ENCODE measurements around the gene KCNH2.

The KCNH2 gene

GRCh38 chr7:150996376-150997074, 18.4 kb upstream of the KCNH2 start:
- DNase-seq (ENCODE audit: low read depth, low spot score): no peak

- no peak for DNase-seq (ENCODE audit: low read depth, low spot score)
Observed at GRCh38 chr7:150994838-150995510, 16.9 kb upstream of the KCNH2 start.

DNA sequence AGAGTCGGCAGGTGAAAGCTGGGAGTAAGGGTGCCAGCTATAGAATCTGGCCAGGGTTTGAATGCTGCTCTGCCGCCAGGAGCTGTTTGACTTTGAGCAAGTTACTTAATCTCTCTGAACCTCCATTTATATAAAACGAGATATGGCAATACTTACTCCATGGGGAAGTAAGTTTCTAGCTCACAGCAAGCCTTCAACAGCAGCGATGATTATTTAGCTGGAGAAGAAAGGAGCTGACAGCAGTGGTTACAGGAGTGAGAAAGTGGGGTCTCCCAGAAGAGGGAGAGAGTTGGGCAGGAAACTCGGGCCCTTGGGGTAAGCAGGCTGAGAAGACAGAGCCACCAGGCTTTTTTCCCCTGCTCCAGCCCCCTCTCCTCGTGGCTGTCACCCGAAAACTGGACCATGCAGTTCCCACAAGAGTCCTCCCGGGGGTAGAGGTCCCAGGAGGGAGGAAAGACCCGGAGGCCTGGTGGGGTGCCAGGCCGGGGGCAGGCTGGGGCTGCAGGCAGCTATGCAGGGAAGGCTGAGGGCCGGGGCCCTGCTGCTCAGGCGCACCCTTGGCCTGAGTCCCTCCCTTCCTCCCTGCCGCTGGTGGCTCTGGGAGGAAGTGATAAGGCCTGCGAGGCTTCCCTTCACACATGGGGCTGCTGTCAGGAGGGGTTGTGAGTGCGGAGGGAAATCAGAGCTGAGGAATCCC, 16.2 kb upstream of the KCNH2 start:
- no peak for DNase-seq (ENCODE audit: low read depth, low spot score)

GRCh38 chr7:150993511-150993910, 15.4 kb upstream of the KCNH2 start:
- no peak for DNase-seq (ENCODE audit: low read depth, low spot score)

DNA sequence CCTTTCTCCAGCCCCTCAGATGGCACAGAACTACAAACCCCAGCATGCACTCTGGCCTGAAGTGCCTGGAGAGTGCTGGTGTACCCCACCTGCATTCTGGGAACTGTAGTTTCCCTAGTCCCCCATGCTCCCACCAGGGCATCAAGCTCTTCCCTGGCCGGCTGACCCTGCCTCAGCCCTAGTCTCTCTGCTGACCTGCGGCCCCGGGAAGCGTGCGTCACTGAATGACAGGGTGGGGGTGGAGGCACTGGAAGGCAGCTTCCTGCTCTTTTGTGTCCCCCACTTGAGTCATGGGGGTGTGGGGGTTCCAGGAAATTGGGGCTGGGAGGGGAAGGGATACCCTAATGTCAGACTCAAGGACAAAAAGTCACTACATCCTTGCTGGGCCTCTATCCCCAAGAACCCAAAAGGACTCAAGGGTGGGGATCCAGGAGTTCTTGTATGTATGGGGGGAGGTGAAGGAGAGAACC, 14.7 kb upstream of the KCNH2 start:
- DNase-seq (ENCODE audit: low read depth, low spot score): no peak

GRCh38 chr7:150992051-150992640, 14.0 kb upstream of the KCNH2 start:
- DNase-seq (ENCODE audit: low read depth, low spot score): no peak

GRCh38 chr7:150990416-150991186, 12.5 kb upstream of the KCNH2 start, which contains the start of gene NOS3:
Gene NOS3, plus strand, starts transcription at chr7:150991017. Its CDS starts 2,787 bp downstream, at chr7:150993804.
- DNase-seq (ENCODE audit: low read depth, low spot score): no peak

GRCh38 chr7:150989456-150989855, 11.3 kb upstream of the KCNH2 start:
- DNase-seq (ENCODE audit: low read depth, low spot score): no peak

DNA sequence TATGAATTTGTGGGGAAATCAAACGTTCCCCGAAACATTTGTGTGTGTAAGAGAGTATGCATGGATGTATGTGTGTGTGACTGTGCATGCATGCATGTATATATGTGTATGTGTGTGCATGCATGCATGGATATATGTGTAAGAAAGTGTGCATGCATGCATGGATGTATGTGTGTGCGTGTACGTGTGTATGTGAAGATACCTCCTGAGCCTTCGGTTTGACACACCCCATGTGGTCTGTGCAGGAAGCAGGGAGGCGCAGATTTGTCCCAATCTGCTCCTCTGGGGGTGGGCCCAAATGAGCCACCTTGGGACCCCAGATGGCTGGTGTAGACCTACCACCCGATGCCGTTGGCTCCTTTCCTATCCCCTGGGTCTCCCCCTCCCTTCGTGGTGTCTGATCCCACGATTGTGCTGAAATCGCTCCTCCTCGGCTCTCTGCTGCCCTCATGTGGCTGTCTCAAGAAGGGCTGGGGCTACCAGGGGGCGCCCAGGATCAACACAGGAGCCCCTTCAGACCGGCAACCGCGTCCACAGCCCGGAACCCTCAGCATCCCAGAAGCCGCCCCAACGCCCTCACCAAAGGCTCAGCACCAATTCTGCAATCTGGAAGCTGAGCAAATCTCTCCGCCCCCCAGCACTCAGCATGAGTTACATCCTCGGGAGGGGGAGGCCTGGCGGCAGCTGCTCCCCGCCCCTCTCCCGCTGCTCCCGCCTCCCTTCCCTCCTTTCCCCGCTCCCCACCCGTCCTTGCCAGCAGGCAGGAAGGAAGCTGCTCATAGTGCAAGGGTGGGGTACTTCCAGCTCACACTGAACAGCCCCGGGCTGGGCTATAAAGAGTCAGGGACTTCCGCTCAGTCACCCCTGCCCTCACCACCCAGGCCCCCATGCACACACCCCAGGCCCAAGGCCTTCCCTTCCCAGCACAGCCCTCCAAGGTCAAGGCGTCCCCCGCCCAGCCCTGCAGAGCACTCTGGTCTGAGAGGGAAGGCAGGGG, 10.4 kb upstream of the KCNH2 start:
- no peak for DNase-seq (ENCODE audit: low read depth, low spot score)

DNA sequence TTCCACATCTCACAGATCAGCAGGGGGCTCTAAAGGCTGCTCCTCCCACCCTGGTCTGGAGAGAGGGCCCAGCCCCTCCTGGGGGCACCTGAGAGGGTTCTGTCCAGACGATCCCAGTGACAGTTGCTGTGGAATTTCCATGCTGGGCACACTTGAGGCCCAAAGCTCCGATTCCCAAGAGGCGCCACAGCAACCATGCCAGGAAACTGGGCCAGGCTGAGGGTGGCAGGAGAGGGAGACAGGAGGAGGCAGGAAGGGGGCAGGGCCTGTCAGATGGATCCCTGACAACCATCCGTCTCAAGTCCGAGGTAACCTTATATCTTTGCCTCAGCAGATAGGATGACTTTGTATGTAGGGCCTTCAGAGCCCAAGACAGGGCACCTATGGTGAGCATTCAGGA, 8.4 kb upstream of the KCNH2 start:
- DNase-seq (ENCODE audit: low read depth, low spot score): no peak

- DNase-seq (ENCODE audit: low read depth, low spot score): no peak
Observed at GRCh38 chr7:150986099-150986512, 8.0 kb upstream of the KCNH2 start.

DNA sequence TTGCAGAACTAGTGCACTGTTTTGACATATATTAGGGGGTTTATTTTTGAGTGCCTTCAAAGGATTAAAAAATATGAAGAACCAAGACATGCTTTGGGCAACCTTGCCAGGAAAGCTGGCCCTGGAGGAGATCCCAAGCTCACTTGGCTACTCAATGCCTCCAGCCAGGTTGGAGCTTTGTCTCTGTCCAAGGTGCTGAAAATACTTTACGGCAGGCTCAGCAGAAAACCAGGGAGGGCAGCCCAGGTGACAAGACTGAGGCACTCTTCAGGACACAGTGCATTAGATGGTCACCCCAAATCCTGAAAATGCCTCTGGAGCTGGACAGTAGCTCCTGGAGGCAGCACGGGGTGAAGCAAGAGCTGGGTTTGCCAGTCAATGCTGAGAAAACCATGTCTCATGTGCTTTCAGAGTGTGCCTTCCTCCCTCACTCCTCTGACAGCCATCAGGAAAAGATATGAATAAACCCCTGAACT, 5.8 kb upstream of the KCNH2 start:
- DNase-seq (ENCODE audit: low read depth, low spot score): no peak

- DNase-seq (ENCODE audit: low read depth, low spot score): no peak
Observed at GRCh38 chr7:150982351-150982750, 4.2 kb upstream of the KCNH2 start.

DNA sequence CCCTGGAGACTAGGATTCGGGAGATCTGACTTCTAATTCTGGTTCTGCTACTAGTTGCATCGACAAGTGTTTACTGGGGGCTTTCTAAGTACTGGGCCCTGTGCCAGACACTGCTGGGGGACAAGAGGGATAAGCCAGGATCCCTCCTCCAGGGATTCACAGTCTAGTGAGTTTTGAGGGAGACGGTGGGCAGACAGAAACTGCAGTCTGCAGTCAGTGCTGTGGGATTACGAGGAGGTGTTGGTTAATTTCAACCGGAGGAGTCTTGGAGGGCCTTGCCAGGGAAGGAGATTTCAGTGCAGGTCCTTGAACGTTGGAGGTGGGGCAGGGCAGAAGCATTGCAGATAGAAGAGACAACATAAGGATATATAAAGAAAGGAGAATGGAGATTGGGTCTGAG, 3.5 kb upstream of the KCNH2 start:
- DNase-seq (ENCODE audit: low read depth, low spot score): no peak

DNA sequence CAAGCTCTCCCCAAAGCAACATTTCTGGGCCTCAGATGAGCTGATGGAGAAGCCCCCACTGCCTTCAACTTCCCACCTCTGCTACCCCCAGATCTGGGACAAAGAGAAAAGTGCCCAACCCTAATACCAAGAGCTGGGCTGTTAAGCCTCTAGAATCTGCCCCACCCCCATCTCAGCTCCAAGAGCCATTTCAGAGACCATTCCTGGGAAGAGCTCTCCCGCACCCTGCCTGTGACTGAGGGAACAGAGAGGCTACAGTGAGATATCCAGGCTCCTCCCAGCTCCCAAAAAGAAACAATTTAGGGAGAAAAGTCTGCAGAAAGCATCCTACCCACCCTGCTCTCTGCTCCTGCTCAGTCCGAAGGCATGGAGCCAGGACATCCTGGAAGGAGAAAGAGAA, 2.5 kb upstream of the KCNH2 start:
- DNase-seq (ENCODE audit: low read depth, low spot score): no peak

DNA sequence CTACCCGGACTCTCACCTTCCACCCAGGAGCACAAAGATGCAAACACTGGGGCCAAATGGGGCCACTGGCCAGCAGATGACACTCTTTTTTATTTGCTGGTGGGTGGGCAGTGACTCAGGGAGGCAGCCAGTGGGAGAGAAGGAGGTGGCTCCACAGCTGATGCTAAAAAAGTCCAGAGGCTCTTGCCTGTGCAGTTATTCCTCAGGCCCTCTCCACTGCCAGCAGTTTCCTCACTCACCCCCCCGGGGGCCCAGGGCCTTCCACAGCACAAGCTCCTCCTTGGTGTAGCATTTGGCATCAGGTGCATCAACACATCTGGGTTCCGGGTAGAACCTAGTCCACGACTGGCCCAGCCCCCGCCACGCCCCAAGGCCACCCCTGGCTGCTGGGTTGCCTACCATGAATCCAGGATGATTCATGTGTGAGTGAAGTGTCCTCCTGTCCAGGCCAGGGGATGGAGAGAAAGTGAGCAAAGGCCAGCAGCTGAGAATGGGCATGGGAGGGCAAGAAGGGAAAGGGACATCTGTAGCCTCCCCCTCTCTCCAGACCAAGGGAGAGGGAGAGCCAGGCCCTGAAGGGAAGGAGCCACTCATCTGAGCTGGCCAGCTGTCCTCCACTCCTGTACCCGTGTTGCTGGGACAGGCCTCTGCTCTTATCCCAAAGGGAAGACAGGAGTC, 1.7 kb upstream of the KCNH2 start:
- DNase-seq (ENCODE audit: low read depth, low spot score): no peak

DNA sequence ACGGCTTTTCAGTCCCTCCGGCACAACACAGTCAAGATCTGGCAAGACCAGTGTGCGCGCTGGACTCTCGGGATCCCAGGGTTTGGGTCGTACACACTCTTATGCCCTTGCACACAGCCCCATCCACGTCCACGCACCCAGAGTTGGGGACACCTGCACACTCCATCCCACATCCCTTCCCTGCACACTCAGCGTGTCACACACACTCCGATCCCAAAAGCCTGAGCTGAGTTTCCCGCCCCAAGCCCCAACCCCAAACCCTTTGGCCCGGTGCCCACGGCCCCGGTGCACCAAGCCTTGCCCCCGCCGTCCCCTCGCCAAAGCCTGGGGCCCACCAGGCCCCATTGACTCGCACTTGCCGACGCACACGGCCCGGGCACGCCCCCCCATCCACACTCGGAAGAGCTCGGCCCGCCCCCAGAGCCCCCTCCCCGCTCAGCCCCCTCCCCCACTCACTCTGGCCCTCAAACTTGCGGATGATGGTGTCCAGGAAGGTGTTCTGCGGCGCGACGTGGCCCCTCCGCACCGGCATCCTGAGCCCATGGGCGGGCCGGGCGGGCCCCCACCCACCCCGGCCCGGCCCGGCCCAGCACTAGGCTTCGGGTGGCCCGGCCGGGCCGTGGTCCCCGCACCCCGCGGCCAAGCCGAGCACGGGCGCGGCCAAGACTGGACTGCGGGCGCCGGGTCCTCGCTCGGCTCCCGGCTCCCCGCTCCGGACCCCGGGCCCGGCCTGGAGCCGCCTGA, 567 bp downstream of the KCNH2 start:
- no peak for DNase-seq (ENCODE audit: low read depth, low spot score)

DNA sequence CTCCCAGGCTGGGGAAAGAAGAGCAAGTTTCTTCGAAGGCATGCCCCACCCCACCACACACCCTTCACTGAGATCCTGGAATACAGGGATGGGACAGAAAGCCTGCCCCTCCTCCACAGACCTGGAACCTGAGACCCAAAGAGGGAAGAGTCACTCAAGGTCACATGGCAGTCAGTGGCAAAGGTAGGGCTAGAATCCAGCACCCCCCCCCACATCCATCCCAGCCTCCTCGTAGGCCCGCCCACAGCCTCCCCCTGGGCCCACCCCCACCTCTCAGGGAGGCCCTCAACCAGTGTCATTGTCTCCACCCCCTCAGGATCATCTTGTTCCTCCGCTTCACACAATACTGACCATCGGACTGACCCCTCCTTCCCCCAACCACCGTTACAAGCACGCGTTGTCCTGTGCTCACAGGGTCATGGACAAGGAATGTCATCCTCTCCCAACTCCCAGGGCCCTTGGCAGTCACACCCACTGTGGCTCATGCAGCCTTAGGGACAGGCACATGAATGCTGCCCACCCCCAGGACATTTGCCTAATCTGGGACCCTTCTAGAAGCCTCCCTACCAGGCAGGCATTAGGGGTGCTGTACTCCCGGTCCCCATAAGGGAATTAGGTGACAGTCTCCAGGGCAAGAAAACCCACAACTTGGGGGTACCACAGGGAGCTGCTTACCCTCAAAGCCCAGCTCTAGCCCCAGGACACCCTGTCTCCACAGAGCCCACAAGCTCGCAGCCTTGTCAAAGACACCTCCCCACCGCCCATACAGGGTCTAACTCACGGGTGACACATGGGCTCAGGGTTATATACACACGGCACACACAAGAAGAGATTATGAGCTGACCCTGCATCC, 1.4 kb downstream of the KCNH2 start:
- DNase-seq (ENCODE audit: low read depth, low spot score): no peak
